PC-3 (cell line): ENCODE data around the gene DNAJB6.

Source experiments
- CTCF ChIP-seq: fragments of 300-600 bp; sonication (generic); conservative IDR thresholded peaks from 2 replicates; pipeline ENCODE4 v1.5.1; 2017; ENCODE audit warnings: antibody characterized with exemption, low read depth, mild to moderate bottlenecking, low read length
- EZH2 ChIP-seq: fragments of 300-600 bp; sonication (generic); IDR thresholded peaks from one replicate; pipeline ENCODE4 v1.6.1; 2017; ENCODE audit warnings: antibody characterized with exemption, mild to moderate bottlenecking, low read length; ENCODE audit not compliant: unreplicated experiment

- TF ChIP-seq CTCF (no peak), EZH2 (no peak)
Observed at GRCh38 chr7:157399086-157399687, 62.4 kb downstream of the DNAJB6 start.
